NK-92 (cell line): ENCODE data around the gene SESTD1.
"Not testable (repeated sequence)": the region's sequence is repeated elsewhere in the genome, so short reads cannot be mapped to it uniquely, and the experiment has no call there.

ENCODE experiments used
- DNase-seq: peaks from one replicate; lab custom pipeline; 2025; ENCODE audit not compliant: unreplicated experiment; lab: John Stamatoyannopoulos, UW

The SESTD1 gene

DNA sequence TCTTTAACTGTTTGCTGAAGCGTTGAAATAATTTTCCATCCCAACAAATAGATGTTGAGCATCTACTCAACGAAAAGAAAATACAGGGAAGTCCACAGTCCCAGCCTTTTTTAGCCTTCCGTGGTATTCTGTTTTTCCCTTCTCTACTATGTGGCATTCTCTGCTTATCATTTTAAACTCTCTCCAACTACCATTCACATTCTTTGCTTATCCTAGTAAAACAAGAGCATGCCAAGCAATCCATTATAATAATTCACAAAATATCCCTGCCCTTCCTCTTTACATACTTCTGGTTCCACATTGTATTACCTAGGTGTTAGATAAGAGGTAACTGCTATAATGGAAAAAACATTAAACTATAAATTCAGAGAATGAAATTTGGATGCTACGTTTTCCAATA, 1.6 kb upstream of the SESTD1 start:
- no peak for DNase-seq

DNA sequence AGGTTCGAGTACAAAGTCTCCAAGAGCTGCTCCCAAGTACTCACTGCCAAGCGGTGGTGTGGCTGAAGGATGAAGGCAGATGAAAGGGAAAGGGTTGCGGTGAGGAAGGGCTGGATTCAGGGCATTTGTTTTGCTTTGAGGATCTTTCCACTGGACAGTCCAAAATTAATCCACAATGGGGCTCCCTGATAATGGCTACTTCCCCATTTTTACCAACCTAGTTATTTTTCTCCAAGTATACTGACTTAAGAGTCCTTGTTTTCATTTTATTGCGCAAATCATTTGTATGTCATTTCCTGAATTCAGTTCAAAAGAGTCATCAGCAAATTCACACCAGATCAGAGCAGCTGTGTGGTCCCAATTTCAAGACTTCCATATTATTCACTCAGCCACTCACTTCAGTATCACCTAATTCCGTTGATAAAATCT, 464 bp upstream of the SESTD1 start:
- no peak for DNase-seq

DNA sequence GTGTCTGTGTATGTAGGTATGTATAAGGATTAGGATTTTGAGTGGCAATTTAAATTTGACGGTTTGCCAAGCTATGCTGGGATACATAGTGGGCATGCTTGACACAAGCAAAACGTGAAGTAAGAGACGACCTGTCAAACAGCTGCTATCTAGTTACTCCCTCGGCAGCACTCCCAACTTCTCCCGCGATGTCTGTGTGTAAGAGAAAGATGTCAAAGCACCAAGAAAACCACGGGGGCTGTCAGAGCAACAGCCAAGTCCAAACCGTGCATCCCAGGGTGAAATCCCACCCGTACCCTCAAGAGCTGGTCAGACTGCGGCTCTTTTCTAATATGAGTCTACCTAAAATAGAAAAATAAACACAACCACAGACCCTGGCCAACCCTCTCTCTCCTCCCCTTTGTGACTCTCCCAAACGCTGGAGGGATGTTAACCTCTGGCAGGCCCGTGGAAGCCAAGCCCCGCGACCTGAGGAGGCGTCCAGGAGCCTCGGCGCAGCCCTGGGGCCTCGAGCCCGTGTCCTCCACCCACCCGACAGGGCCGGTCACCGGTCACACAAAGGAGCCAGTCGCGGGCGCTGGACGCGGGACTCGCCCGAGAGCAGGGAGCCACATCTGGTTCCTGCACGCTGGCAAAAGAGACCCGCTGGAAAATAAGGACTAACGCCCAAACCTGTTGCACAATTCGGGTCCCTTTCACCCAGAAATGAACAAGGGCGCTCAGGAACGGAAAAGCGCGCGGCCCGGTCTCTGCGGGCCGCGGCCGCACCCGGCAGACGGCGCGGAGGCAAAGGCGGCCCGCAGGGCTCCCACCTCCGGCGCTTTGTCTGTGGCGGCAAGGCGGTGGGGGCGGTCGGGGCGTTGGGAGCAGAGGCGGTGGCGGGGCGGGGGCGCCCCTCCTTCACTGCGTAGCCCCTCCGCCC, 925 bp downstream of the SESTD1 start:
- no peak for DNase-seq

DNA sequence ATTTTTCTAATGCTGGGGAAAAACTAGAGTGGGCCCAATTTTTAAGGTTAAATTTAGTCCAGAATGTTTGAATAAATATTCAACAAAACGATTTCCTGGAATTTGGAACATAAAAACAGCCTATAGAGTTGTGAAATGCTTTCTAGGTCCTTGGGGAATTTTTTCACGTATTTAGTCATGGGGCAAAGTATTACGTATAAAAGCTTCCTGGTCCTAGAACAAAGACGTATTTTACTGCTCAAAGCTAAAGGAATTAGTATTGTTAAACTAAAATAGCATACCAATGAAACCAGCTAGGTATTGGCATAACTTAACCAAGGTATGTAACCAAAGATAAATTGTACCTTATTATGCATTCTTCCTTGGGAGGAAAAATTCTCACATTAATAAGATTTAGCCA, 1.6 kb downstream of the SESTD1 start:
- no peak for DNase-seq

DNA sequence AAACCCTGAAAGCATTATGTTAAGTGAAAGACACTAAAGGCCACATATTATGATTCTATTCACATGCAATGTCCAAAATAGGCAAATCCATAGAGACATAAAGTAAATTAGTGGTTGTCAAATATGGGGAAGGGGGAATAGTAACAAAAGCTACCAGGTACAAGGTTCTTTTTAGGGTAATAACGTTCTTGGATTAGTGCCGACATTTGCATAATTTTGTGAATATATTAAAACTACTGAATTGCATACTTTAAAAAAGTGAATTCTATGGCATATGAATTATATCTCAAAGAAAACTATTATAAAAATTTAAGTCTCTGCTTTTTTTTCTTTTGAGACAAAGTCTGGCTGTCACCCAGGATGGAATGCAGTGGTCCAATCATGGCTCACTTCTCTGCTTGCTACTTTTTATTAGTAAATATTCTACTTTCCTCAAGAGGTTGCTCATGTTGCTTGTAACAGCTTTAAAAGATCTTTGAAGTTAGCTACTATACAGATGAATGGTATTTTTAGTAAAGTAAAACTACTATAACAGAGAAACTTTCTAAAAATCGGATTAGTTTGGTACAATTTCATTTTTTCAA, 2.5 kb downstream of the SESTD1 start:
- DNase-seq = no peak

DNA sequence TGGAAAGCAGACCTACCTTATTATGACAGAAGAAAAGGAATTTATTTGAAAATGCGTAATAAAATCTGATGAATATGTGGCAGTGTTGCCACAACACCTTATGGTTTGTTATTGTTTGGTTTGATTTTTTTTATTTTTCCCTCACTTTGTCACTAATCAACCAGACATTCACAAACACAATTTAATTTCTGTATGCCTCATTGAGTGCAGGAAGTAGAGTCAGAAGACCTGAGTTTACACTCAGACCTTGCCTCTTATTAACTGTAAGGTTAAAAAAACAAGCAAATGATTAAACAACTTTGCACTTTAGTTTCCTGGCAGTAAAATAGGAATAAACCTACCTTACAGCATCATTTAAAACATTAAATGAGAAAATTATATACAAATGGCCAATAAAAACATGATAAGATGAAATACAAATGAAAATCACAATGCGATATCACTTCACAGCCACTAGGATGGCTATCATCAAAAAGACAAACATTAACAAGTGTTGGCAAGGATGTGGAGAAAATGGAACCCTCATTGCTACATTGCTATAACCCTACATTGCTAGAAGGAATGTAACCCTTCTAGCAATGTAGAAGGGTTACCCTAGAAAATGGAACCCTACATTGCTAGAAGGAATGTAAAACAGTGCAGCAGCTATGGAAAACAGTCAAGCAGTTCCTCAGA, 3.3 kb downstream of the SESTD1 start:
- no peak for DNase-seq

DNA sequence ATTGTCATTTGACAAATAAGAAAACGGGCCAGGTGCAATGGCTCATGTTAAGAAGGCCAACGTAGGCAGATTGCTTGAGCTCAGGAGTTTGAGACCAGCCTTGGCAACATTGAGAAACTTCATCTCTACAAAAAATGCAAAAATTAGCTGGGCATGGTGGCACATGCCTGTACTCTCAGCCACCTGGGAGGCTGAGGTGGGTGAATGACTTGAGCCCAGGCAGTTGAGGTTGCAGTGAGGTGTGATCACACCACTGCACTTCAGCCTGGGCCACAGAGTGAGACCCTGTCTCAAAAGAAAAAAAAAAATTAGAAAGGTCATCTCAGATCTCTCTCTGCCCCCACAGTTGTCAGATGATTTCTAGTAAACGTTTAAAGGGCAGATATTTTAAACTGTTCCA, 4.4 kb downstream of the SESTD1 start:
- DNase-seq = no peak

DNA sequence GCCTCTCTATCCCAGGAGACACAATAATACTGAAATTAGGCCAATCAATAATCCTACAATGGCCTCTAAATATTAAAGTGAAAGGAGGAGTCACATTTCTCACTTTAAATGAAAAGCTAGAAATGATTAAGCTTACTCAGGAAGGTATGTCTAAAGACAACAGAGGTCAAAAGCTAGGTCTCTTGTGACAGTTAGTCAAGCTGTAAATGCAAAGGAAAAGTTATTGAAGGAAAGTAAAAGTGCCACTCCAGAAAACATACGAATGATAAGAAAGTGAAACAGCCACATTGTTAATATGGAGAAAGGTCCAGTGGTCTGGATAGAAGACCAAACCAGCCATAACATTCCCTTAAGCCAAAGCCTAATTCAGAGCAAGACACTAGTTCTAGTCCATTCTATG, 9.5 kb downstream of the SESTD1 start:
- no peak for DNase-seq

DNA sequence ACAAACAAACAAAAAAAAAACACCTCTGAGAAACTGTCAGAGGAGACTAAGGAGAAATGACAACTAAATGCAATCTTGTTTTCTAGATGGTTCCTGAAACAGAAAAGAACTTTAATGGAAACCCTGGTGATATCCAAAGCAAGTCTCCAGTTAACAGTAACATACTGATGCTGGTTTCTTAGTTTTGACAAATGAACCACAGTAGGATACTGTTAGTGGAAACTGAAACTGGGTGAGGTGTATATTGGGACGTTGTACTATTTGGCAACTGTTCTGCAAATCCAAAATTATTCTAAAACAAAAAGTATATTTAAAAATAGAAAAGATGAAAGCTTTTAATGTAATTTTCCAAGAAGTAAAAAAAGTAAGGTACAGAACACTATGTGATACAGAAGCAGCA, 11.4 kb downstream of the SESTD1 start:
- DNase-seq = no peak

DNA sequence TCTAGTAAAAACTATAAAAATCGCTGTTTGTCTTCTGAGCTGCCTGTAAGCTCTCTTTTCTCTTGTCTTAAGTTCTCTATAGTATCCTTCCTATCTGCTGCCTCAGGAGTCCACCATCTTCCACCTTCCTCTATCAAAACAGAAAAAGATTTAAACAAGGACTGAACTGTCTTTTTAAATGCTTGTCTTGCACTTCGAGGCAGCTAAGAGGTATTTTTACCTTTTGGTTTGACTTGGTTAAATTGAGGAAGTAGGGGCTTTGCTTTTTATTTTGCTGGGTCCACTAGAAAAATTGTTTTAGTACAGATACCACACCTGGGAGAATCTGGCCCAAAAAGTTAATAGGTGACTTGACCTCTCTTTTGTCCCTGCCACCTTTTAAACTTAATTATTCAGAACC, 12.2 kb downstream of the SESTD1 start:
- no peak for DNase-seq

DNA sequence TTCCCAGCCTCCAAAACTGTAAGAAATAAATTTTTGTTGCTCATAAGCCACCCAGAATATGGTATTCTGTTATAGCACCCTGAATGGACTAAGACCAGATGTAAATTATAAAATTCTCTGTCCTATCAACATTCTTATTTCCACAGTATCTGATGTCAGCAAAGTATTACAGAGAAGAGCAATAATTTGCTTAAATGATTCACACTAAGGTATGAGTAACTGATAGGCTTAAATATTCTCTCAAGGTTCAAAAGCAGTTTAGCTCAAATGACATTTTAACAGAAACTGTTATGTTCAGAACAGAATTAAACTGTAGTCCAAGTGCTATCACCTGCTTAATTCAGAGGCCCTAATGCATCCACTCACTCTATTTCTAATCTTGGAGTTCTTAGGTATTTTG, 12.8 kb downstream of the SESTD1 start:
- DNase-seq = no peak

DNA sequence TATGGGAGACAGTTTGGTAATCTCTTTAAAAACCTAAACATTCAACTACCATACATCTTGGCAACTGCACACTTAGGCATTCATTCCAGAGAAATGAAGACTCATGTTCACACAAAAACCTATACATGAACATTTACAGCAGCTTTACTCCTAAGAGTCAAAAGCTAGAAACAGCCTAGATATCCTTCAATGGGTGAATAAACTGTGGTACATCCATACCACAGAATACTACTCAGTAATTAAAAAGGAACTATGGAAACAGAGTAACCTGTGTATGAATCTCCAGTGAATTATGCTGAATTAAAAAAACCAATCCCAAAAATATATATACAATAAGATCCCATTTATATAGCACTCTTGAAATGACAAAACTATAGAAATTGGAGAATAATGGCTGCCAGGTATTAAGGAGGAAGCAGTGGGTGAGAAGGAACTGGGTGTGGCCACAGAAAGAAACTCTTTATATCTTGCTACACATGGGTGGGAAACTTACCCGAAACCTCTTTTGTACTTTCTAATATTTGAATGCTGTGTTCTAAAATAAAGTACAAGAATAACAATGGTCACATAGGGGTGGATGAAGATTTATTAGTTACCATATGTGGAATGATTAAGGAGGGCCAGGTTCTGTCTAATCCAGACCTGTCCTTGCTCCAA, 13.7 kb downstream of the SESTD1 start:
- DNase-seq = no peak

DNA sequence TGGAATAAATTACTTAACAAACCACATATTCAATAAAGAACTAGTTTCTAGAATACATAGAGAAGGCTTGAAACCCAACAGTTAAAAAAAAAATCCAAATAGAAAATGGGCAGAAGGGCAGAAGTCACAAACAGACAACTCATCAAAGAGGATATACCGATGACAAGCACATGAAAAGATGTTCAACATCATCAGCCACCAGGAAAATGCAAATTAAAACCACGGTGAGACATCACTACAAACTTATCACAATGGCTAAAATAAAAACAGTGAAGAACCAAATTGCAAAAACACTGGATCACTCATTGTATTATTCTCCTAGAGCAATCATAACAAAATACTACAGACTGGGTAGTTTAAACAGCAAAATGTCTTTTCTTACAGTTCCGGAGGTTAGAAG, 14.5 kb downstream of the SESTD1 start:
- DNase-seq = no peak

DNA sequence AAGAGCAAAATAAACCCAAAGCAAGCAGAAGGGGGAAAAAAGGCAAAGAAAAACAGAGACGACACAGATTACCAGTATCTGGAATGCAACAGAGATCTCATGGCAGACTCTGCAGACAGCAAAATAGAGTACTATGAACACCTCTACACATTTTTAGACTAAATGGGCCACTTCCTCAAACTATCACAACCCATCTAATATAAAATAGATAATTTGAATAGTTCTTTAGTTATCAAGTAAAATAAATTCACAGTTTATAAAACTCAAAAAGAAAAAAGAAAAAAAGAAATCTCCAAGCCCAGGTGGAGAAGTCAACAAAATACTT, 16.6 kb downstream of the SESTD1 start:
- DNase-seq = no peak

DNA sequence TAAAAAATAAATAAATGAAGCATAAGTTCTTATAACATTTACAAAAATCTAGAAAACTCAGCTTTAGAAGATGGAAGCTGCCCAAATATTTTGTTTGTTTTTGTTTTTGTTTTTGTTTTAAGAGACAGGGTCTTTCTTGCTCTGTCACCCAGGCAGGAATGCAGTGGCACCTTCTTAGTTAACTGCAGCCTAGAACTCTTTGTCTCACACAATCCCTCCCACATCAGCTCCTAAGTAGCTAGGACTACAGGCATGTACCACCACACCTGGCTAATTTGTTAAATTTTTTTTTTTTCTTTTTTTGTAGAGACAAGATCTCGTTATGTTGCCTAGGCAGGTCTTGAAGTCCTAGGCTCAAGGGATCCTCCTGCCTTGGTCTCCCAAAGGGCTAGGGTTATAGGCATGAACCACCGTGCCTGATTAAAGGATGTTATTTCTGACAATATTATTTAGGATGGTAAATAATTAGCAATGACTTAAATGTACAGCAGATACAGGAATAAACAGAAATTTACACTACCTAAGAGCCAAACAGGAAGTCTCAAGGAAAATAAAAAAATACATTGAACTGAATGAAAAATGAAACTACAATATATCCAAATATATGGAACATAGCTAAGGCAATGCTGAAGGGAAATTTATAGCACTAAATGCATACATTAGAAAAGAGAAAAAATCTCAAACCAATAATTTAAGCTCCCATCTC, 17.2 kb downstream of the SESTD1 start:
- DNase-seq = no peak

DNA sequence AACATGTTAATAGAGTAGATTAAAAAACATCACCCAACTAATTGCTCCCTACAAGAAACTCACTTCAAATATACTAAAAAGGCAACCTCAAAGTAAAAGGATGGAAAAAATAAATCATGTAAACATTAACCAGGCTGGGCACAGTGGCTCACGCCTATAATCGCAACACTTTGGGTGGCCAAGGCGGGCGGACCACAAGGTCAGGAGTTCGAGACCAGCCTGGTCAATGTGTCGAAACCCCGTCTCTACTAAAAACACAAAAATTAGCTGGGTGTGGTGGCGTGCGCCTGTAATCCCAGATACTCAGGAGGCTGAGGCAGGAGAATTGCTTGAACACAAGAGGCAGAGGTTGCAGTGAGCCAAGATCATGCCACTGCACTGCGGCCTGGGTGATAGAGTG, 18.8 kb downstream of the SESTD1 start:
- DNase-seq = not testable (repeated sequence)

DNA sequence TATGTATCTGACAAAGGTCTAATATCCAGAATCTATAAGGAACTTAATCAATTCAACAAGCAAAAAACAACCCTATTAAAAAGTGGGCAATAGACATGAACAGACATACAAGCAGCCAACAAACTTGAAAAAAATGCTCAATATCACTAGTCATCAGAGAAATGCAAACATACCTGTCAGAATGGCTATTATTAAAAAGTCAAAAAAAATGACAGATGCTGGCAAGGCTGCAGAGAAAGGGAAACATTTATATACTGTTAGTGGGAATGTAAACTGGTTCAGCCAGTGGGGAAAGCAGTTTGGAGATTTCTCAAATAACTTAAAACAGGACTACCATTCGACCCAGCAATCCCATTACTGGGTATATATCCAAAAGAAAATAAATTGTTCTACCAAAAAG, 21.6 kb downstream of the SESTD1 start:
- DNase-seq = no peak

DNA sequence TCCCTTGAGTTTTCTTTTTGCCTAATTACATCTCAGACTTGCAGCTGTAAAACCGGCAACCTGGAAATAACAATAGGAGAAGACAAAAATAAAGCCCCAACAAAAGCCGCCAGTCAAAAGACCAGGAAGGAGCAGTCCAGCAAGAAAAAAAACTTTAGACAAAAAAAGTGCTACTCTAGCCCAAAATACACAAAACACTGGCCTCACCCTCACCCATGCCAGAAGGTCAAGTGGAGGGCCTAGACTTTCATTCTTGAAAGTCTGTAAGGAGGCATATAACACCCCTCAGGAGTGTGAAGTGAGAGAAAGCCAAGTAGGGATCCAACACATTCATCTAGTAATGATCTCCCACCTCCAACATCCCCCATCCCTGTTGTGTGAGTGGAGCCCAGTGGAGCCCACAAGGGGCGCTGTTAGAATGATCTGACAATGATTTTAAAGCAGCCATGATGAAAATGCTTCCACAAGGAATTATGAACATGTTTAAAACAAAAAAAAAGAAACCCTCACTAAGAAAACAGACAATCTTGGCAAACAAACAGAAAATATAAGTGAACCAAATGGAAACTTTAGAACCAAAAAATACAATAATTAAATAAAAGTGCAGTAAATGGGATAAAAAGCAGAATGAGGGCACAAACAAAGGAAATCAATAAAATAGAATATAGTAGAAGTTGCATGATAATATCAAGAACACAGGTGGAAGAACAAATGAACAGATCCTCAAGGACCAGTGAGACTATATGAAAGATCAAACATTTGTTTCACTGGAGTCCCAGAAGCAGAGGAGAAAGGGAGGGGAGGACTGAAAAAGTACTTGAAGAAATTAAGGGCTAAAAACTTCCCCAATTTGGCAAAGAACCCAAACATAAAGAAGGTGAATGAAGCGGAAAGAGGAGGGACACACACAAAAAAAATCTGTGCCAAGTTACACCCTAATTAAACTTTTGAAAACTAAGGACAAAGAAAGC, 23.9 kb downstream of the SESTD1 start:
- DNase-seq = no peak

DNA sequence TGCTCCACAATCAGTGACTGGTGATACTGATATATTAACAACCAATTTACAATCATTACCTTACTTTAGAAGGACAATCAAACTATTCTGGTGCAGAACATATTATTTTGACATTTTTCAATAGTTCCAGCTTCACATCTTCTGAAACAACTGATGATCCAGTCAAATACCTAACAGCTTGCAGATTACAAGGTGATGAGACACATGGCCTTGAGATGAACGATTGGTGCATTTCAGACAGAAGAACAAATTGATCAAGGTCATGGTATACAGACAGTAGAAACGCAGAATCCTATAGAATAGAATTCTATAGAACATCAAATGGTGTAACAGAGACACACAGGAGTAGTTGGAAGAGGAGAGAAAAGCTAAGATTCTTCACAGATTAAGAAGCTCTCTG, 24.8 kb downstream of the SESTD1 start:
- no peak for DNase-seq

DNA sequence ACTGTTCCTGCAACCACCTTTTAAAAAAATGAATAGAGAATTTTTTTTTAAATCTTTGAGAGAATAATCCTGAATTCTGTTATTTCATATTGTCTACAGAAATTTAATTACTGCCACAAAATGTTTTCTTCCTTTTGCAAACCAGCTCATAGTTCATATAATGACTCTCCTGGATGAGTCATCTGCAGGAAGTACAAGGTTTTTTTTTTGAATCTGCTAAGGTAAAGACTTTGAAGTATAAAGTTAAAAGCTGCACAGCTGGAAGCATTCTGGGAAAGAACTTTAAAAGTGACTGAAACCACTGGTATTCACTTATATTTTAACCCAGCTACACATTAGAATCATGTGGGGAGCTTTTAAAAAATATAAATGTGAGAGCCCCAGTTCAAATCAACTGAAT, 25.4 kb downstream of the SESTD1 start:
- no peak for DNase-seq
